Measurements from ENCODE around the gene ZNF536.

Gene ZNF536

GRCh38 chr19:30325676-30326392 lies 46.4 kb upstream of the ZNF536 start:
- Histone ChIP-seq H4K91ac (ENCODE audit: low read length) (no peak overlapping the region), H2AFZ (ENCODE audit: low read depth, low read length) (no peak overlapping the region), H3K14ac (ENCODE audit: low read length in 2 of 2) (no peak overlapping the region), H3K79me1 (replicated peaks; ENCODE audit: low read length, poor library complexity, severe bottlenecking) (no peaks in the 10 kb centered on the region), H3K27me3 (ENCODE audit: control insufficient read depth in 1 of 2, insufficient read depth in 1 of 2, low read length in 2 of 2) (no peaks in the 10 kb centered on the region), H2AK5ac (ENCODE audit: low read length, severe bottlenecking) (no peak overlapping the region), H4K8ac (ENCODE audit: low read length) (no peak overlapping the region), H3K4me1 (ENCODE audit: control insufficient read depth, insufficient read depth, low read depth, low read length) (no peaks in the 10 kb centered on the region), H3K36me3 (ENCODE audit: control insufficient read depth in 1 of 2, insufficient read depth in 2 of 2, low read depth in 1 of 2, low read length in 2 of 2) (no peaks in the 10 kb centered on the region), H3K9me3 (ENCODE audit: control insufficient read depth, low read length) (no peaks in the 10 kb centered on the region), H3K4me2 (ENCODE audit: low read length, poor library complexity, severe bottlenecking) (no peak overlapping the region), H3K23ac (ENCODE audit: low read length in 2 of 2) (no peak overlapping the region), H3K27ac (ENCODE audit: low read length, poor library complexity, severe bottlenecking) (no peak overlapping the region), H3K4ac (ENCODE audit: low read depth in 1 of 2, low read length in 2 of 2) (no peak overlapping the region), H2BK15ac (ENCODE audit: low read depth, poor library complexity, severe bottlenecking) (no peak overlapping the region), H2BK5ac (ENCODE audit: low read depth, low read length, poor library complexity, severe bottlenecking) (no peak overlapping the region), H2BK120ac (ENCODE audit: low read depth, low read length) (no peak overlapping the region), H3K4me3 (ENCODE audit: insufficient read depth in 1 of 2, low read depth in 1 of 2, low read length in 2 of 2) (peak overlapping the region in 1 of 2 experiments; percentile 11), H3K9ac (ENCODE audit: low read length) (no peak overlapping the region), H3K18ac (ENCODE audit: low read depth in 1 of 2, low read length in 2 of 2) (no peak overlapping the region), H2BK12ac (ENCODE audit: low read length in 2 of 2) (no peak overlapping the region)
- 80% methylated on average over 9 of the region's 12 CpGs for WGBS
- no peak for DNase-seq

DNA sequence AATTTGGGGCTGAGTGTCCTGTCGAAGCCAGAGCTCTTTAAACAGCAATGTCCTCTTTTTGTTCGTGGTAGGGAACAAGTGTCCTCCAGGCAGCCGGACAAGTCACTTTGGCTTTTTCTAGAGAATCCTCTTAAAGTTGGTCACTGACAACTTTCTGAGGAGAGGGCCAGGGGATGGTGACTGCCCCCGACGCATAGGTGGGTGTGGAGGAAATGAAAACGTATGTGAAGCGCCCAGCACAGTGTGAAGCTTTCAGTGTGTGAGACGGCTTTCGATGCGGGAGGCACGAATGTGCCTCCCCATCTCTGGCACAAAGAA lies 45.8 kb upstream of the ZNF536 start:
- WGBS = 89% methylated on average over 11 of the region's 11 CpGs
- Histone ChIP-seq H2BK5ac (ENCODE audit: low read depth, low read length, poor library complexity, severe bottlenecking) (no peak overlapping the region), H3K4me2 (ENCODE audit: low read length, poor library complexity, severe bottlenecking) (no peak overlapping the region), H3K27me3 (ENCODE audit: control insufficient read depth in 1 of 2, insufficient read depth in 1 of 2, low read length in 2 of 2) (no peaks in the 10 kb centered on the region), H3K4me3 (ENCODE audit: insufficient read depth in 1 of 2, low read depth in 1 of 2, low read length in 2 of 2) (no peak overlapping the region), H3K18ac (ENCODE audit: low read depth in 1 of 2, low read length in 2 of 2) (no peak overlapping the region), H3K79me1 (replicated peaks; ENCODE audit: low read length, poor library complexity, severe bottlenecking) (no peaks in the 10 kb centered on the region), H3K4ac (ENCODE audit: low read depth in 1 of 2, low read length in 2 of 2) (no peak overlapping the region), H3K36me3 (ENCODE audit: control insufficient read depth in 1 of 2, insufficient read depth in 2 of 2, low read depth in 1 of 2, low read length in 2 of 2) (no peaks in the 10 kb centered on the region), H3K9me3 (ENCODE audit: control insufficient read depth, low read length) (no peaks in the 10 kb centered on the region), H2BK15ac (ENCODE audit: low read depth, poor library complexity, severe bottlenecking) (no peak overlapping the region), H3K4me1 (ENCODE audit: control insufficient read depth, insufficient read depth, low read depth, low read length) (no peaks in the 10 kb centered on the region), H3K9ac (ENCODE audit: low read length) (no peak overlapping the region), H2AK5ac (ENCODE audit: low read length, severe bottlenecking) (no peak overlapping the region), H3K14ac (ENCODE audit: low read length in 2 of 2) (no peak overlapping the region), H3K27ac (ENCODE audit: low read length, poor library complexity, severe bottlenecking) (no peak overlapping the region), H2AFZ (ENCODE audit: low read depth, low read length) (no peak overlapping the region), H3K23ac (ENCODE audit: low read length in 2 of 2) (no peak overlapping the region), H2BK120ac (ENCODE audit: low read depth, low read length) (no peak overlapping the region), H4K91ac (ENCODE audit: low read length) (no peak overlapping the region), H4K8ac (ENCODE audit: low read length) (no peak overlapping the region), H2BK12ac (ENCODE audit: low read length in 2 of 2) (no peak overlapping the region)
- no peak for DNase-seq

DNA sequence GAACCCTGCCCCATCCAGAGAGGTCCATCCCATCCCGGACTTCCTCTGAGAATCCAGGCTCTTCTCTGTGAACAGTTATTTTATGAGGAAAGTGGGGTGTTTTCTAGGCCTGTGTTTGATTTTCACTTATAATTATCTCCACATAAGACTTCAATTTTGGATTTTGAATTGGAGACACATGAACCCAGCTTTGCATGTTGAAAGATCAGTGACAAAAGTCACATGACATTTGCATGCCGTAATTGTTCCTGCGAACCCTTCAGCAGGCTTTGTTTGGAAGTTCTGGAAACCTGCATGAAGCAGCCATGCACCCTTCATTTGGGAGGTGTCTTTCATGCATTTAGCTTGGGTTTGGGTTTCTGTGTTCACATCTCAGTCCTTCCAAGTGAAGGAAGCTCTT lies 44.9 kb upstream of the ZNF536 start:
- Histone ChIP-seq H3K27me3 (ENCODE audit: control insufficient read depth in 1 of 2, insufficient read depth in 1 of 2, low read length in 2 of 2) (no peaks in the 10 kb centered on the region), H3K4me1 (ENCODE audit: control insufficient read depth, insufficient read depth, low read depth, low read length) (no peaks in the 10 kb centered on the region), H3K23ac (ENCODE audit: low read length in 2 of 2) (no peak overlapping the region), H3K14ac (ENCODE audit: low read length in 2 of 2) (no peak overlapping the region), H2BK12ac (ENCODE audit: low read length in 2 of 2) (no peak overlapping the region), H3K4ac (ENCODE audit: low read depth in 1 of 2, low read length in 2 of 2) (no peak overlapping the region), H2AK5ac (ENCODE audit: low read length, severe bottlenecking) (no peak overlapping the region), H3K9me3 (ENCODE audit: control insufficient read depth, low read length) (no peaks in the 10 kb centered on the region), H4K8ac (ENCODE audit: low read length) (no peak overlapping the region), H3K18ac (ENCODE audit: low read depth in 1 of 2, low read length in 2 of 2) (no peak overlapping the region), H4K91ac (ENCODE audit: low read length) (no peak overlapping the region), H2BK120ac (ENCODE audit: low read depth, low read length) (no peak overlapping the region), H3K36me3 (ENCODE audit: control insufficient read depth in 1 of 2, insufficient read depth in 2 of 2, low read depth in 1 of 2, low read length in 2 of 2) (no peaks in the 10 kb centered on the region), H2AFZ (ENCODE audit: low read depth, low read length) (no peak overlapping the region), H3K9ac (ENCODE audit: low read length) (no peak overlapping the region), H2BK15ac (ENCODE audit: low read depth, poor library complexity, severe bottlenecking) (no peak overlapping the region), H3K79me1 (replicated peaks; ENCODE audit: low read length, poor library complexity, severe bottlenecking) (no peaks in the 10 kb centered on the region), H2BK5ac (ENCODE audit: low read depth, low read length, poor library complexity, severe bottlenecking) (no peak overlapping the region), H3K4me2 (ENCODE audit: low read length, poor library complexity, severe bottlenecking) (no peak overlapping the region), H3K27ac (ENCODE audit: low read length, poor library complexity, severe bottlenecking) (no peak overlapping the region), H3K4me3 (ENCODE audit: insufficient read depth in 1 of 2, low read depth in 1 of 2, low read length in 2 of 2) (no peak overlapping the region)
- DNase-seq = no peak
- 98% methylated on average over 2 of the region's 3 CpGs for WGBS

GRCh38 chr19:30328096-30328495 lies 44.1 kb upstream of the ZNF536 start:
- no peak overlapping the region for H3K9ac ChIP-seq (ENCODE audit: low read length)
- H3K23ac ChIP-seq (ENCODE audit: low read length in 2 of 2) = no peak overlapping the region
- no peaks in the 10 kb centered on the region for H3K36me3 ChIP-seq (ENCODE audit: control insufficient read depth in 1 of 2, insufficient read depth in 2 of 2, low read depth in 1 of 2, low read length in 2 of 2)
- H3K27ac ChIP-seq (ENCODE audit: low read length, poor library complexity, severe bottlenecking) = no peak overlapping the region
- H2AFZ ChIP-seq (ENCODE audit: low read depth, low read length) = no peak overlapping the region
- no peak overlapping the region for H4K8ac ChIP-seq (ENCODE audit: low read length)
- H4K91ac ChIP-seq (ENCODE audit: low read length) = no peak overlapping the region
- no peak overlapping the region for H3K4me2 ChIP-seq (ENCODE audit: low read length, poor library complexity, severe bottlenecking)
- H3K4me3 ChIP-seq (ENCODE audit: insufficient read depth in 1 of 2, low read depth in 1 of 2, low read length in 2 of 2) = no peak overlapping the region
- H2BK5ac ChIP-seq (ENCODE audit: low read depth, low read length, poor library complexity, severe bottlenecking) = no peak overlapping the region
- no peak overlapping the region for H3K18ac ChIP-seq (ENCODE audit: low read depth in 1 of 2, low read length in 2 of 2)
- no peak overlapping the region for H3K4ac ChIP-seq (ENCODE audit: low read depth in 1 of 2, low read length in 2 of 2)
- DNase-seq = no peak
- H3K4me1 ChIP-seq (ENCODE audit: control insufficient read depth, insufficient read depth, low read depth, low read length) = no peaks in the 10 kb centered on the region
- H3K79me1 ChIP-seq (replicated peaks; ENCODE audit: low read length, poor library complexity, severe bottlenecking) = no peaks in the 10 kb centered on the region
- H2BK12ac ChIP-seq (ENCODE audit: low read length in 2 of 2) = no peak overlapping the region
- no peak overlapping the region for H2AK5ac ChIP-seq (ENCODE audit: low read length, severe bottlenecking)
- H3K9me3 ChIP-seq (ENCODE audit: control insufficient read depth, low read length) = no peaks in the 10 kb centered on the region
- H2BK120ac ChIP-seq (ENCODE audit: low read depth, low read length) = no peak overlapping the region
- H2BK15ac ChIP-seq (ENCODE audit: low read depth, poor library complexity, severe bottlenecking) = no peak overlapping the region
- H3K27me3 ChIP-seq (ENCODE audit: control insufficient read depth in 1 of 2, insufficient read depth in 1 of 2, low read length in 2 of 2) = no peaks in the 10 kb centered on the region
- H3K14ac ChIP-seq (ENCODE audit: low read length in 2 of 2) = no peak overlapping the region
- 85% methylated on average over 3 of the region's 3 CpGs for WGBS

Measured in mesenchymal stem cell (in vitro differentiated cells and primary cell).